Mesothelial cell of epicardium (in vitro differentiated cells): ENCODE results near the gene TIAM1. TPM values are rescaled to one million over a fixed set of nuclear protein-coding genes. Genes with fewer than 3 reads are reported as not detected.
A peak's percentile ranks its signal among the peaks of the same experiment; 100 is the strongest.

Source experiments
- DNase-seq, 2 experiments: peaks; one replicate each; pipeline ENCODE4 v3.0.0; 2021; ENCODE audit warnings: low spot score in 2 of 2; ENCODE audit not compliant: unreplicated experiment in 2 of 2
- H3K27ac Mint-ChIP-seq: 2 replicates; pipeline ENCODE4 v1.8.0; 2021; ENCODE audit warnings: mixed read lengths
- H3K27me3 Mint-ChIP-seq: 2 replicates; pipeline ENCODE4 v1.8.0; 2021; ENCODE audit warnings: low read depth, mixed read lengths
- H3K36me3 Mint-ChIP-seq: 2 replicates; pipeline ENCODE4 v1.8.0; 2021; ENCODE audit warnings: mixed read lengths
- H3K4me1 Mint-ChIP-seq: 2 replicates; pipeline ENCODE4 v1.8.0; 2021; ENCODE audit warnings: mixed read lengths
- H3K4me3 Mint-ChIP-seq: 2 replicates; pipeline ENCODE4 v1.8.0; 2021; ENCODE audit warnings: mild to moderate bottlenecking, moderate library complexity, mixed read lengths
- H3K9me3 Mint-ChIP-seq: 2 replicates; pipeline ENCODE4 v1.8.0; 2021; ENCODE audit warnings: mixed read lengths
- CTCF ChIP-seq: fragments of 200-600 bp; sonication (generic); IDR thresholded peaks from one replicate; pipeline ENCODE4 v1.5.0; 2021; ENCODE audit warnings: antibody characterized with exemption; ENCODE audit not compliant: unreplicated experiment
- total RNA-seq: library from RNA; stranded (reverse); gene quantifications from 3 replicates; pipeline ENCODE4 v1.2.1, GENCODE V29; 2021

Gene TIAM1
- total RNA-seq, 1 donor from 2014 or later, result 53.4 TPM

- Mint-ChIP-seq H3K27me3 (no peaks in the 10 kb centered on the region), H3K4me3 (no peak overlapping the region), H3K27ac (no peak overlapping the region), H3K4me1 (no peaks in the 10 kb centered on the region), H3K9me3 (no peaks in the 10 kb centered on the region), H3K36me3 (peaks cover under 1% of the 10 kb centered on the region)
- no peak for TF ChIP-seq CTCF
- DNase-seq, result no peak
Measured at GRCh38 chr21:31279214-31279613, 64.8 kb downstream of the TIAM1 start.

- Mint-ChIP-seq H3K36me3 (peaks cover 5% of the 10 kb centered on the region), H3K27me3 (no peaks in the 10 kb centered on the region), H3K9me3 (peaks cover 2% of the 10 kb centered on the region), H3K27ac (no peak overlapping the region), H3K4me3 (no peak overlapping the region), H3K4me1 (no peaks in the 10 kb centered on the region)
- DNase-seq, result no peak
- TF ChIP-seq CTCF, result no peak
Measured at GRCh38 chr21:31278511-31279130, 65.4 kb downstream of the TIAM1 start.

GRCh38 chr21:31276663-31277062 is 67.4 kb downstream of the TIAM1 start:
- Mint-ChIP-seq H3K36me3 (peaks cover 11% of the 10 kb centered on the region), H3K4me3 (no peak overlapping the region), H3K4me1 (no peaks in the 10 kb centered on the region), H3K27me3 (no peaks in the 10 kb centered on the region), H3K9me3 (peaks cover 6% of the 10 kb centered on the region), H3K27ac (no peak overlapping the region)
- TF ChIP-seq CTCF, result no peak
- no peak for DNase-seq

GRCh38 chr21:31275901-31276300 is 68.2 kb downstream of the TIAM1 start:
- DNase-seq, result no peak
- Mint-ChIP-seq H3K27me3 (no peaks in the 10 kb centered on the region), H3K36me3 (peaks cover 12% of the 10 kb centered on the region), H3K9me3 (peaks cover 6% of the 10 kb centered on the region), H3K27ac (no peak overlapping the region), H3K4me1 (no peaks in the 10 kb centered on the region), H3K4me3 (no peak overlapping the region)
- TF ChIP-seq CTCF, result no peak

- Mint-ChIP-seq H3K9me3 (peaks cover 6% of the 10 kb centered on the region), H3K4me3 (no peak overlapping the region), H3K27ac (no peak overlapping the region), H3K36me3 (peaks cover 16% of the 10 kb centered on the region), H3K4me1 (peaks cover 13% of the 10 kb centered on the region), H3K27me3 (no peaks in the 10 kb centered on the region)
- DNase-seq, result no peak
- TF ChIP-seq CTCF, result no peak
Measured at GRCh38 chr21:31273278-31273677, 70.8 kb downstream of the TIAM1 start.

GRCh38 chr21:31268090-31268489 is 76.0 kb downstream of the TIAM1 start:
- H3K4me1 Mint-ChIP-seq, result peaks cover 24% of the 10 kb centered on the region
- DNase-seq, result no peak
- no peaks in the 10 kb centered on the region for H3K9me3 Mint-ChIP-seq
- no peak for TF ChIP-seq CTCF
- H3K27me3 Mint-ChIP-seq, result no peaks in the 10 kb centered on the region
- no peak overlapping the region for H3K4me3 Mint-ChIP-seq
- H3K36me3 Mint-ChIP-seq, result peaks cover 26% of the 10 kb centered on the region
- H3K27ac Mint-ChIP-seq, result peak overlapping the region; percentile 27
